AG10803 (cell line): ENCODE results near the gene OGFOD1.
"Not testable (repeated sequence)": the region's sequence is repeated elsewhere in the genome, so short reads cannot be mapped to it uniquely, and the experiment has no call there.

ENCODE experiments used
- DNase-seq: peaks from one replicate; pipeline ENCODE4 v3.0.0; 2010; ENCODE audit warnings: low read depth
- H3K4me3 ChIP-seq: 2 replicates; pipeline ENCODE4 v1.5.1; 2011; ENCODE audit warnings: mild to moderate bottlenecking, low read length, control low read depth
- TF ChIP-seq, protein P1 (sequence below): conservative IDR thresholded peaks from 2 replicates; pipeline ENCODE4 v1.5.1; 2011; ENCODE audit warnings: mild to moderate bottlenecking, low read length, control low read depth, inconsistent platforms

The OGFOD1 gene

DNA sequence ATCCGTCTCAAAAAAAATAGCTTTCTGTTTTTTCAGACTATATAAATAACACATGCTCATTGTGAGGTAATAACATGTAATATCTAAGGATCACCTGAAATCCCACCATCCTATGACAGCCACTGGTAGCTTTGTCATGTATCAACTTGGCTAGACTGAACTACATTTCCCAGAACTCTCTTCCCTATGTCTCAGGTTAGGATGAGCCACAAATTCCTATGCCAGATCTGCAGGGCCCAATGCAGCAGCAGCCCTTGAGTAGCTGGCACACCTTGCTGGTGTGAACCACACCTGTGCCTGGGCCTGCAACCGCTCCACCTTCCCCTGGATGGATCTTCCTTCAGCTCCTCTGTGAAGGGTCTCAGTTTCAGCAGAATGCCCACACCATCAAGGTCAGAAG, 28.1 kb downstream of the OGFOD1 start:
- TF ChIP-seq, protein P1, sequence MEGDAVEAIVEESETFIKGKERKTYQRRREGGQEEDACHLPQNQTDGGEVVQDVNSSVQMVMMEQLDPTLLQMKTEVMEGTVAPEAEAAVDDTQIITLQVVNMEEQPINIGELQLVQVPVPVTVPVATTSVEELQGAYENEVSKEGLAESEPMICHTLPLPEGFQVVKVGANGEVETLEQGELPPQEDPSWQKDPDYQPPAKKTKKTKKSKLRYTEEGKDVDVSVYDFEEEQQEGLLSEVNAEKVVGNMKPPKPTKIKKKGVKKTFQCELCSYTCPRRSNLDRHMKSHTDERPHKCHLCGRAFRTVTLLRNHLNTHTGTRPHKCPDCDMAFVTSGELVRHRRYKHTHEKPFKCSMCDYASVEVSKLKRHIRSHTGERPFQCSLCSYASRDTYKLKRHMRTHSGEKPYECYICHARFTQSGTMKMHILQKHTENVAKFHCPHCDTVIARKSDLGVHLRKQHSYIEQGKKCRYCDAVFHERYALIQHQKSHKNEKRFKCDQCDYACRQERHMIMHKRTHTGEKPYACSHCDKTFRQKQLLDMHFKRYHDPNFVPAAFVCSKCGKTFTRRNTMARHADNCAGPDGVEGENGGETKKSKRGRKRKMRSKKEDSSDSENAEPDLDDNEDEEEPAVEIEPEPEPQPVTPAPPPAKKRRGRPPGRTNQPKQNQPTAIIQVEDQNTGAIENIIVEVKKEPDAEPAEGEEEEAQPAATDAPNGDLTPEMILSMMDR, result no peak
- no peak overlapping the region for H3K4me3 ChIP-seq
- DNase-seq, result no peak

DNA sequence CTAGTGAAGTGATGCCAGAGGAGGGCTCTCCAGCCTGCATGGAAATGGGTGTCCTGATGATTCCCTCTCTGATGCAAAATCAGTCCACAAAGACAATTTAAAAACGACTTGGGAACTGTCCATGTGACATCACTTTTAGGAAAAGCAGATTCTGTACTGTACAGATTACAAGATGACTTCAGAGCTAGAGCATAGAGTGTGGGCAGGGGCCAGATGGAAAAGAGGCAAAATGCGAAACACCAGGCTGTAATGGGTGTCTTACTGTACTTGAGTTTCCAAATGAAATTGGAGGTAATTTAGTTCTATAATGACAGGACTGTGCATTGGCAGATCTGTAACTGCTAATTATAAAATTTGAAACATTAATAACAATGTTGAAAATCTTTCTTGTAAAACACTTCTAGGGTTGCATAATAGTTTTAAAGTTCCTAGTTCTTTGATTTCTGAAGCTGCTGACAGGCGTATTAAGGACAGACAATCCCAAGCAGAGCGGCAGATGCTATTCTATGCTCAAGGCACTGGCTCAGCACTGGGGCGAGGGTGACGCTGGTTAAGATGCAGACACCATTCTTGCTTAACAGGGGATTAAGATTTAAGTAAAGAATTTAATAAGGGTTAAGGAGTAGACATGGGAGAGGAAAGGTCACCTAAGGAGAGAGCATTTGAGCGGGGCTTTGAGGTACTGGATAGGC, 29.6 kb downstream of the OGFOD1 start:
- no peak overlapping the region for H3K4me3 ChIP-seq
- TF ChIP-seq, protein P1, result no peak
- DNase-seq, result no peak

DNA sequence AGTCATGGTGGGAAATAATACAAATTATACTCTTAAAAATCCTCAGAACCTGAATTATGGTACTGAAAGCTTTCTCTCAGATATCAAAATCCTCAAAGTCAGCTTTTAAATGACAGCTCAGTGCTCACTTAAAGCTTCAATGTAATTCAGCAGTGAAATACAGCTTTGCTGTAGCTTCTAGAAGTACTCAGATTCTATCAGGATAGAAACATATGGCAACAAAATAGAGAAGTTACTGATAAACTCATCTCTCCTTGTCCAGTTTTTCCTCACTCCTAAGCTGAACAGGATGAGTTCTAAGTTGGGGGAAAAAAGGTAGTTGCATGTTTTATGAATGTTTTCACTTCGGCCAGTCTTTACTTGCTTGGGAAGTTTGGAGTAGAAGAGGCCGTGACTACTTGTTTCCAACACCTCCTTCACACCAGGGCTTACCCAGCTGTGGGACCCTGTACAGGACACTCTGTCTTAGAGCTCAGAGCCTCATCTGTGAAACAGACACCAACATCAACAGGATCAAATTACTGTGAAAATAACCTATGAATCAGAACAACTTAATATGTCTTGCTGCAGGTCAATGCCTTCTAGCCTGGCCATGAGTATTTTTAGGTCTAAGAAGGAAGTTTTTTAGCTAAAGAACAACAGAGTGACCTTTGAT, 30.2 kb downstream of the OGFOD1 start:
- H3K4me3 ChIP-seq, result no peak overlapping the region
- no peak for DNase-seq
- TF ChIP-seq, protein P1, result no peak

DNA sequence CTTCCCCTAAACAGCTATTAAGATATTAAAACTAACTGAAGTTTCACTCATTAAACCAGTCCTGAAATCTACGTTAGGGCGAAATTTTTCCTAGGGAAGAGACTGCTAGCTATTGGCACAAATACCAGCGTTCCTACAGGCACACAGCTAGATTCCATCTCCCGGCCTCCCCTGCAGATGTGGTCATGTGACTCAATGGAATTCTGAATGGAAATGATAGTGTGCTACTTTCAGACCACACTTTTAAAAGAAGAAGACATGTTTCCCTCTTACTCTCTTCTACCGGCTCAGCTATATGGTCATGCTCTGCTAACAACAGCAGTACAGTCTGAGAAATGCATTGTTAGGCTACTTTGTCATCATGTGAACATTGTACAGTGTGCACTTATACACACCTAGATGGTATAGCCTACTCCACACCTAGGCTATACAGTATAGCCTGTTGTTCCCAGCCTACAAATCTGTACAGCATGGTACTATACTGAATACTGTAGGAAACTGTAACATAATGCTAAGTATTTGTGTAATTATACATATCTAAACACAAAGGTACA, 31.4 kb downstream of the OGFOD1 start:
- TF ChIP-seq, protein P1, result no peak
- DNase-seq, result no peak
- no peak overlapping the region for H3K4me3 ChIP-seq

DNA sequence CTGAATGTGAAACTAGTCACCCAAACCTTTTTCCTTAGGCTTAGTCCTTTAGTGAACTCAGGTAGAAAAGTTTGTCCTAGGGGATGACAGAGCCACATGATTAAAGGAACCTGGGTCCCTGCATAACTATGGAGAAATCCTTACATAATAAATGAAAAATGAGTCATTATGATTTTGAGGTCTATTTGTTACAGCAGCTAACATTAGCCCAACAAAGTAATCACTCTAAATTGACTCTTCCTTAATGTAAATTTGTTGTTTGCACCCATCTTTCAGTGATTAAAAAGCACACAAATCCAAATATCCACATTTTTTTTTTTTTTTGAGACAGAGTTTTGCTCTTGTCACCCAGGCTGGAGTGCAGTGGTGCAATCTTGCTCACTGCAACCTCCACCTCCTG, 32.0 kb downstream of the OGFOD1 start:
- H3K4me3 ChIP-seq, result no peak overlapping the region
- no peak for DNase-seq
- TF ChIP-seq, protein P1, result no peak

DNA sequence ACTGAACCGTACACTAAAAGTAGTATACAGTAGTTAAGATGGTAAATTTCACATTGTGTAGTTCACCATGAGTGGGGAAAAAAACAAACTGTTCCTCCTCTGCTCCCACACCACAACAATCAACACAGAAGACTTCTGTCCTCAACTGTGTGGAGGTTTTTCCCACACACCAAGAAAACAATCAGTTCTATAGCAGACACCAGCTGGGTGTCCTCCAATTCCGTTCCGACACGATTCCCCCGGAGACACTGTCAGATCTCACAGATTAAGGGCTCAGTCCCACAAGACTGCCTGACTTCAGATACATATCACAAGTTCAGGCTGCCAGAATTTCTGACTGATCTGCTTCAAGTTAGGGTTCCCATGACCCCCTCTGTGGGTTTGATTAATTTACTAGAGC, 36.7 kb downstream of the OGFOD1 start:
- TF ChIP-seq, protein P1, result no peak
- DNase-seq, result no peak

DNA sequence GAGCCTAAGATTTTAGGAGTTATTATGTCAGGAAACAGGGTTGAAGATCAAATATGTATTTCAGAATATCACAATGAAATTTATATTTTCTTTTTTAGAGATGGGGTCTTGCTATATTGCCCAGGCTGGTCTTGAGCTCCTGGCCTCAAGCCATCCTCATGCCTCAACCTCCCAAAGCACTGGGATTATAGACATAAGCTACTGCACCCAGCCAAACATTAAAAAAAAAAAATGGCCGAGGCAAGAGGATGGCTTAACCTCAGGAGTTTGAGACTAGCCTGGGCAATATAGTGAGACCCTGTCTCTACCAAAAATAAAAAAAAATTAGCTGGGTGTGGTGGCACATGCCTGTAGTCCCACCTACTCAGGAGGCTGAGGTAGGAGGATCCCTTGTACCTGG, 37.5 kb downstream of the OGFOD1 start:
- not testable (repeated sequence) for H3K4me3 ChIP-seq, DNase-seq

More for the DNA sequence above, 36.7 kb downstream of the OGFOD1 start:
- no peak overlapping the region for H3K4me3 ChIP-seq
